Type B pancreatic cell (in vitro differentiated cells): ENCODE measurements around the gene CX3CR1. TPM values are rescaled to one million over a fixed set of nuclear protein-coding genes. Genes with fewer than 3 reads are reported as not detected.

Experiments
- DNase-seq: peaks from one replicate; pipeline ENCODE4 v3.0.0; 2021; ENCODE audit warnings: mixed read lengths; ENCODE audit not compliant: unreplicated experiment; ENCODE audit errors: extremely low spot score
- H3K27ac Mint-ChIP-seq: 2 replicates; pipeline ENCODE4 v1.8.0; 2021; ENCODE audit warnings: mild to moderate bottlenecking, mixed read lengths
- H3K27me3 Mint-ChIP-seq: 2 replicates; pipeline ENCODE4 v1.8.0; 2021; ENCODE audit warnings: mixed read lengths
- H3K36me3 Mint-ChIP-seq: 2 replicates; pipeline ENCODE4 v1.8.0; 2021; ENCODE audit warnings: mixed read lengths
- H3K4me1 Mint-ChIP-seq: one replicate; pipeline ENCODE4 v1.8.0; 2021; ENCODE audit warnings: mixed read lengths; ENCODE audit not compliant: unreplicated experiment
- H3K4me3 Mint-ChIP-seq: 2 replicates; pipeline ENCODE4 v1.8.0; 2021; ENCODE audit warnings: mild to moderate bottlenecking, mixed read lengths
- H3K9me3 Mint-ChIP-seq: 2 replicates; pipeline ENCODE4 v1.8.0; 2021; ENCODE audit warnings: mixed read lengths
- CTCF ChIP-seq: fragments of 200-600 bp; sonication (generic); conservative IDR thresholded peaks from 2 replicates; pipeline ENCODE4 v1.5.0; 2021; ENCODE audit warnings: antibody characterized with exemption, mild to moderate bottlenecking
- total RNA-seq: library from RNA; stranded (reverse); gene quantifications from 2 replicates; pipeline ENCODE4 v1.2.1, GENCODE V29; 2021; ENCODE audit warnings: low replicate concordance

The CX3CR1 gene
- total RNA-seq, 1 donor from 2014 or later = not detected

GRCh38 chr3:39315420-39315819, 35.6 kb upstream of the CX3CR1 start:
- no peak overlapping the region for H3K4me3 Mint-ChIP-seq
- H3K36me3 Mint-ChIP-seq = no peaks in the 10 kb centered on the region
- H3K9me3 Mint-ChIP-seq = peaks cover 9% of the 10 kb centered on the region
- no peak for DNase-seq
- TF ChIP-seq CTCF = no peak
- H3K27me3 Mint-ChIP-seq = peaks cover 3% of the 10 kb centered on the region
- no peak overlapping the region for H3K27ac Mint-ChIP-seq
- H3K4me1 Mint-ChIP-seq = no peaks in the 10 kb centered on the region

GRCh38 chr3:39313289-39313688, 33.5 kb upstream of the CX3CR1 start:
- H3K36me3 Mint-ChIP-seq = no peaks in the 10 kb centered on the region
- no peak for DNase-seq
- no peaks in the 10 kb centered on the region for H3K4me1 Mint-ChIP-seq
- no peak overlapping the region for H3K4me3 Mint-ChIP-seq
- peaks cover 8% of the 10 kb centered on the region for H3K27me3 Mint-ChIP-seq
- H3K27ac Mint-ChIP-seq = no peak overlapping the region
- TF ChIP-seq CTCF = no peak
- H3K9me3 Mint-ChIP-seq = peaks cover 9% of the 10 kb centered on the region

GRCh38 chr3:39302178-39302577, 22.3 kb upstream of the CX3CR1 start:
- Mint-ChIP-seq H3K27me3 (peaks cover 16% of the 10 kb centered on the region), H3K4me1 (no peaks in the 10 kb centered on the region), H3K9me3 (peaks cover 10% of the 10 kb centered on the region), H3K4me3 (no peak overlapping the region), H3K36me3 (no peaks in the 10 kb centered on the region), H3K27ac (no peak overlapping the region)
- no peak for TF ChIP-seq CTCF
- DNase-seq = no peak

GRCh38 chr3:39299279-39299678, 19.4 kb upstream of the CX3CR1 start:
- Mint-ChIP-seq H3K36me3 (no peaks in the 10 kb centered on the region), H3K27me3 (no peaks in the 10 kb centered on the region), H3K27ac (no peak overlapping the region), H3K9me3 (peaks cover 5% of the 10 kb centered on the region), H3K4me1 (no peaks in the 10 kb centered on the region), H3K4me3 (no peak overlapping the region)
- DNase-seq = no peak
- TF ChIP-seq CTCF = no peak

GRCh38 chr3:39296197-39297077, 16.6 kb upstream of the CX3CR1 start:
- no peak for TF ChIP-seq CTCF
- DNase-seq = no peak
- H3K36me3 Mint-ChIP-seq = no peaks in the 10 kb centered on the region
- H3K27ac Mint-ChIP-seq = no peak overlapping the region
- no peaks in the 10 kb centered on the region for H3K27me3 Mint-ChIP-seq
- H3K4me3 Mint-ChIP-seq = no peak overlapping the region
- no peaks in the 10 kb centered on the region for H3K4me1 Mint-ChIP-seq
- peaks cover 5% of the 10 kb centered on the region for H3K9me3 Mint-ChIP-seq
